K562 (cell line): ENCODE results near the gene TBXA2R. TPM values are rescaled to one million over a fixed set of nuclear protein-coding genes. Genes with fewer than 3 reads are reported as not detected.
A peak's percentile ranks its signal among the peaks of the same experiment; 100 is the strongest.

Experiments
- ATAC-seq: fragments of 200-7000 bp; cut with Tn5 transposase; 3 replicates; pipeline ENCODE4 v1.9.1; 2020; ENCODE audit warnings: moderate library complexity
- Bru-seq: library from RNA; stranded (reverse); fragments of 400-500 nt; gene quantifications from one replicate; lab custom pipeline; 2021; lab: Mats Ljungman, UMichigan
- BruChase-seq, 2 experiments: library from RNA; stranded (reverse); fragments of 400-500 nt; gene quantifications; one replicate each; lab custom pipeline; 2021; lab: Mats Ljungman, UMichigan
- BruUV-seq: library from RNA; stranded (reverse); fragments of 400-500 nt; replicated peaks from 2 replicates; lab custom pipeline; 2021; lab: Mats Ljungman, UMichigan
- CTCF ChIA-PET: fragments of 300-600 bp; formaldehyde crosslinking; extraction: SDS; loops from one replicate; lab custom pipeline; 2021; ENCODE audit warnings: low intra/inter-chr PET ratio; lab: Yijun Ruan, JAX
- POLR2A ChIA-PET: fragments of 300-600, 350-650 bp; sonication (Branson Sonifier 250); formaldehyde crosslinking; extraction: SDS; loops from one replicate; lab custom pipeline; 2021; ENCODE audit warnings: antibody characterized with exemption, inconsistent platforms; lab: Yijun Ruan, JAX
- DNase-seq, 4 experiments: peaks; one replicate each; pipeline versions ENCODE4 v3.0.0 to v3.0.0-alpha.2; 2011 to 2018; ENCODE audit warnings: low spot score in 3 of 4, mixed read lengths in 3 of 4; ENCODE audit errors: extremely low read depth in 1 of 4
- FAIRE-seq: peaks from 2 replicates; lab custom pipeline; 2011; peaks lifted over from hg19 to GRCh38; lab: Jason Lieb, UNC
- H2AFZ ChIP-seq: 2 replicates; pipeline ENCODE4 v1.6.0; 2011; ENCODE audit warnings: low read depth, low read length, control low read depth, inconsistent platforms
- H3K27ac ChIP-seq: fragments of 200-600 bp; 3 replicates; pipeline ENCODE4 v1.8.0; 2011; ENCODE audit warnings: low read depth, mild to moderate bottlenecking, control low read depth, inconsistent platforms, low read length, moderate library complexity, mixed read lengths; ENCODE audit errors: extremely low read depth
- H3K27me3 ChIP-seq, 2 experiments: fragments of 300-600 bp in 1 of 2; 2 replicates in 1 of 2; 3 replicates in 1 of 2; pipeline versions ENCODE4 v1.6.0 to v1.8.0; 2011; ENCODE audit warnings: inconsistent platforms in 2 of 2, low read length in 2 of 2, mild to moderate bottlenecking in 1 of 2, mixed read lengths in 1 of 2, moderate library complexity in 1 of 2; ENCODE audit not compliant: control insufficient read depth in 2 of 2, insufficient read depth in 2 of 2
- H3K36me3 ChIP-seq: fragments of 300-600 bp; 3 replicates; pipeline ENCODE4 v1.8.0; 2011; ENCODE audit warnings: mild to moderate bottlenecking, low read length, inconsistent platforms; ENCODE audit not compliant: control insufficient read depth, insufficient read depth
- H3K4me1 ChIP-seq, 2 experiments: fragments of 200-600 bp in 1 of 2; replicated peaks in 1 of 2; 2 replicates in 1 of 2; 3 replicates in 1 of 2; pipeline versions ENCODE4 v1.5.1 to v1.8.0; 2011; ENCODE audit warnings: inconsistent platforms in 2 of 2, low read length in 2 of 2, mild to moderate bottlenecking in 1 of 2, mixed read lengths in 1 of 2, moderate library complexity in 1 of 2; ENCODE audit not compliant: control insufficient read depth in 2 of 2, insufficient read depth in 2 of 2
- H3K4me2 ChIP-seq: 2 replicates; pipeline ENCODE4 v1.6.1; 2011; ENCODE audit warnings: low read length, control low read depth, inconsistent platforms, mixed read lengths; ENCODE audit not compliant: insufficient read depth
- H3K4me3 ChIP-seq: fragments of 200-600 bp; sonication (generic), shearing (Covaris generic); 2 replicates; pipeline ENCODE4 v1.5.1; 2016; ENCODE audit warnings: control low read depth, inconsistent platforms
- H3K79me2 ChIP-seq: fragments of 200-600 bp; 3 replicates; pipeline ENCODE4 v1.8.0; 2011; ENCODE audit warnings: low read length, inconsistent platforms; ENCODE audit not compliant: control insufficient read depth, insufficient read depth
- H3K9ac ChIP-seq, 2 experiments: 2 replicates each; pipeline versions ENCODE4 v1.6.0 to v1.6.1; 2011; ENCODE audit warnings: low read depth in 2 of 2, low read length in 2 of 2, control low read depth in 1 of 2, inconsistent platforms in 1 of 2, mild to moderate bottlenecking in 1 of 2, mixed read lengths in 1 of 2; ENCODE audit not compliant: insufficient read depth in 1 of 2
- H3K9me1 ChIP-seq: one replicate; pipeline ENCODE4 v1.6.0; 2011; ENCODE audit warnings: inconsistent platforms, mild to moderate bottlenecking, low read length, moderate library complexity; ENCODE audit not compliant: control insufficient read depth, insufficient read depth
- H3K9me3 ChIP-seq: replicated peaks from 2 replicates; pipeline ENCODE4 v1.5.1; 2011; ENCODE audit warnings: low read depth, low read length, inconsistent platforms; ENCODE audit not compliant: control insufficient read depth, insufficient read depth
- H4K20me1 ChIP-seq: replicated peaks from 2 replicates; pipeline ENCODE4 v1.6.1; 2011; ENCODE audit warnings: low read length, inconsistent platforms, mixed read lengths; ENCODE audit not compliant: control insufficient read depth, insufficient read depth
- ARID4B ChIP-seq: sonication (generic); formaldehyde crosslinking; IDR thresholded peaks from 2 replicates; pipeline ENCODE4 v1.8.0; 2022; ENCODE audit warnings: mild to moderate bottlenecking, missing genetic modification reagents
- BRD4 ChIP-seq: fragments of 200-600 bp; sonication (generic); IDR thresholded peaks from 2 replicates; pipeline ENCODE4 v1.6.1; 2017; ENCODE audit warnings: inconsistent platforms
- HNRNPK ChIP-seq: fragments of 200-400 bp; formaldehyde crosslinking; IDR thresholded peaks from one replicate; pipeline ENCODE4 v1.6.1; 2018; ENCODE audit warnings: mild to moderate bottlenecking, low read depth, low read length; ENCODE audit not compliant: poor library complexity, severe bottlenecking
- MTF1 ChIP-seq: fragments of 250-450 bp; sonication (Bioruptor Pico); IDR thresholded peaks from 2 replicates; pipeline ENCODE4 v1.9.0; 2021; ENCODE audit warnings: moderate library complexity, mild to moderate bottlenecking, inconsistent platforms, borderline replicate concordance
- NRF1 ChIP-seq, 2 experiments: fragments of 450-650 bp; IDR thresholded peaks in 1 of 2; conservative IDR thresholded peaks in 1 of 2; 2 replicates each; pipeline ENCODE4 v1.6.1; 2014; ENCODE audit warnings: mild to moderate bottlenecking in 2 of 2
- SP1 ChIP-seq: sonication (generic); formaldehyde crosslinking; IDR thresholded peaks from 2 replicates; pipeline ENCODE4 v1.8.1; 2022; ENCODE audit warnings: mild to moderate bottlenecking, missing genetic modification reagents
- SREBF1 ChIP-seq: fragments of 150-350 bp; IDR thresholded peaks from 2 replicates; pipeline ENCODE4 v1.6.1; 2014; ENCODE audit warnings: antibody characterized with exemption, low read depth, low read length, borderline replicate concordance
- SRSF7 ChIP-seq: fragments of 200-400 bp; formaldehyde crosslinking; optimal IDR thresholded peaks from 2 replicates; pipeline ENCODE3; 2017; ENCODE audit warnings: mild to moderate bottlenecking, low read depth, low read length
- TEAD1 ChIP-seq, 2 experiments: fragments of 450-650 bp in 1 of 2; sonication (generic) in 1 of 2; formaldehyde crosslinking; IDR thresholded peaks; 2 replicates each; pipeline versions ENCODE4 v1.4.0 to v1.8.0; 2020 to 2022; ENCODE audit warnings: mild to moderate bottlenecking in 2 of 2, missing genetic modification reagents in 1 of 2
- ZSCAN32 ChIP-seq: fragments of 450-650 bp; formaldehyde crosslinking; IDR thresholded peaks from 2 replicates; pipeline ENCODE4 v1.4.0; 2020; ENCODE audit warnings: mild to moderate bottlenecking, moderate library complexity
- WGBS: fragments of 100-300 bp; shearing (Covaris generic); methylation state at CpG from one replicate; pipeline ENCODE4 v1.1.6; 2016; ENCODE audit warnings: low coverage, mixed read lengths; ENCODE audit not compliant: insufficient coverage; ENCODE audit errors: missing lambda C conversion rate; 5-methylcytosine and 5-hydroxymethylcytosine counted together
- in situ Hi-C: fragments of 300-500 bp; cut with MboI; formaldehyde crosslinking; loops from 4 replicates; pipeline ENCODE4 v1.15.0; 2018; ENCODE audit warnings: inconsistent platforms, mixed read lengths
- intact Hi-C: fragments of 100-400 bp; cut with micrococcal nuclease; formaldehyde crosslinking; loops from 2 replicates; pipeline ENCODE4 v1.14.2; 2022
- long read RNA-seq, 3 experiments: library from polyadenylated mRNA in 2 of 3; library from RNA in 1 of 3; unstranded in 2 of 3; stranded (forward) in 1 of 3; transcript quantifications; one replicate each; pipeline ENCODE4 v2.0.0, GENCODE V29; 2019 to 2022
- polyA minus RNA-seq, 3 experiments: library from RNA; depleted of rRNA, polyadenylated mRNA; stranded (reverse); fragments of >200 nt; gene quantifications; 2 replicates each; pipeline ENCODE4 v1.2.3, GENCODE V29; 2011
- polyA plus RNA-seq, 8 experiments: library from polyadenylated mRNA; depleted of rRNA in 4 of 8; stranded (reverse) in 5 of 8; unstranded in 3 of 8; fragments of >200 nt; fragmentation: Nextera tagmentation in 2 of 8; fragmentation: Illumina TruSeq in 1 of 8; extraction: Ambion mirVana in 2 of 8; extraction: Trizol in 1 of 8; gene quantifications; 2 replicates each; pipeline versions ENCODE4 v1.2.1 to v1.2.3, GENCODE V29; 2011 to 2014; ENCODE audit warnings: inconsistent platforms in 1 of 8, missing spikeins in 1 of 8
- total RNA-seq, 7 experiments: library from RNA; depleted of rRNA in 6 of 7; stranded (reverse); fragments of >200 nt in 6 of 7; fragmentation: Illumina TruSeq in 2 of 7; extraction: Trizol in 2 of 7; gene quantifications; 2 replicates each; pipeline versions ENCODE4 v1.2.1 to v1.2.3, GENCODE V29; 2011 to 2021; ENCODE audit warnings: low replicate concordance in 1 of 7
- TF ChIP-seq, protein P1 (sequence below): fragments of 250-450 bp; sonication (Bioruptor Pico); IDR thresholded peaks from 2 replicates; pipeline ENCODE4 v1.6.1; 2021; ENCODE audit warnings: mild to moderate bottlenecking

Gene TBXA2R
- total RNA-seq (2011; cell fraction: chromatin; rRNA removed; ENCODE audit: low replicate concordance): 10.2 and 37.7 TPM in 2 replicates
- 58.8 and 84.5 TPM in 2 replicates for total RNA-seq (2011; cell fraction: nucleolus; rRNA removed)
- total RNA-seq (2011; cell fraction: nucleoplasm; rRNA removed): 27.7 and 36.4 TPM in 2 replicates
- total RNA-seq (2014; rRNA removed): 2.5 and 5.2 TPM in 2 replicates
- total RNA-seq (2014; rRNA removed; fragmentation: Illumina TruSeq; extraction: Trizol): 2.3 and 2.8 TPM in 2 replicates
- total RNA-seq (2015; rRNA removed; fragmentation: Illumina TruSeq; extraction: Trizol): 2.5 and 3.1 TPM in 2 replicates
- 21.0 and 24.0 TPM in 2 replicates for total RNA-seq (2021)
- polyA plus RNA-seq (2011; rRNA removed): 2.9 and 4.4 TPM in 2 replicates
- 4.0 and 21.7 TPM in 2 replicates for polyA plus RNA-seq (2011; cell fraction: cytosol; rRNA removed)
- 3.7 and 12.5 TPM in 2 replicates for polyA plus RNA-seq (2011; cell fraction: nucleus; rRNA removed)
- polyA plus RNA-seq (2012): 11.5 and 11.6 TPM in 2 replicates
- 4.3 and 6.7 TPM in 2 replicates for polyA plus RNA-seq (2014; fragmentation: Illumina TruSeq; extraction: Trizol)
- 1 to 10 TPM; 1.5 to 2.6 TPM for polyA plus RNA-seq (2014; fragmentation: Nextera tagmentation; extraction: Ambion mirVana)
- 5.7 and 6.1 TPM in 2 replicates for polyA plus RNA-seq (2014; rRNA removed)
- 0.90 and 1.6 TPM in 2 replicates for polyA minus RNA-seq (2011; rRNA and poly(A)+ RNA removed)
- 17.4 and 19.6 TPM in 2 replicates for polyA minus RNA-seq (2011; cell fraction: cytosol; rRNA and poly(A)+ RNA removed)
- 3.1 and 6.1 TPM in 2 replicates for polyA minus RNA-seq (2011; cell fraction: nucleus; rRNA and poly(A)+ RNA removed)
- percentile 61 among the genes with signal in this experiment for Bru-seq, nascent RNA
- percentile 53 among the genes with signal in this experiment for BruChase-seq, experiment 1, labeled RNA remaining after a 2-hour chase
- percentile 55 among the genes with signal in this experiment for BruChase-seq, experiment 2, labeled RNA remaining after a 6-hour chase
- long read RNA-seq, experiment 1, transcript TBXA2R-201 (3 exons, 2,608 nt): major isoform, 61 of 99 reads
- long read RNA-seq, experiment 1, partial matches to known transcripts: 14 of 99 reads
- long read RNA-seq, experiment 1, other reads (novel, unspliced or antisense): 22 of 99 reads
- long read RNA-seq, experiment 2, partial matches to known transcripts: 0 of 10 reads
- long read RNA-seq, experiment 2, other reads (novel, unspliced or antisense): 4 of 10 reads
- long read RNA-seq, experiment 3, transcript TBXA2R-201 (3 exons, 2,608 nt): major isoform, 6 of 9 reads
- long read RNA-seq, experiment 3, partial matches to known transcripts: 3 of 9 reads
- long read RNA-seq, experiment 3, other reads (novel, unspliced or antisense): 0 of 9 reads

GRCh38 chr19:3606690-3607289 lies at the start of gene TBXA2R:
TSS of gene TBXA2R (minus strand) at chr19:3606875. CDS start at chr19:3600634, 6,241 bp downstream.
- Histone ChIP-seq H3K9me1 (peaks cover 2% of the 10 kb centered on the region), H3K36me3 (peaks cover 38% of the 10 kb centered on the region; the same call in 1 of the 3 replicates), H3K27ac (peak within 1 kb of the TSS; percentile 98), H3K9ac (peak within 1 kb of the TSS; percentile 92), H3K9me3 (no peaks in the 10 kb centered on the region; the same call in 1 of the 2 replicates), H3K4me1 (peaks cover 38 to 88% of the 10 kb centered on the region in 2 experiments), H3K4me2 (peak within 1 kb of the TSS; percentile 91), H4K20me1 (no peaks in the 10 kb centered on the region), H3K27me3 (no peaks in the 10 kb centered on the region), H3K79me2 (peaks cover 44% of the 10 kb centered on the region), H3K4me3 (peak within 1 kb of the TSS; percentile 89), H2AFZ (peak within 1 kb of the TSS; percentile 95)
- in situ Hi-C loops: no loop called here
- intact Hi-C loops: loop anchor here (10.0 kb wide), 1 partner anchor 62 kb away; no protein-coding TSS in a partner anchor
- CTCF ChIA-PET: no interaction called here
- under 1% methylated on average over 35 of the region's 46 CpGs for WGBS
- ATAC-seq (peak; percentile 89), DNase-seq (peak; percentile 91 to 94 (median 92)), FAIRE-seq (peak; percentile 83)
- POLR2A ChIA-PET: interaction anchor here (1.5 to 4.0 kb wide), 2 partner anchors 15 to 28 kb away, joined by 7 to 29 read pairs; no protein-coding TSS in a partner anchor
- BruUV-seq: no TSS peak
- TF ChIP-seq TEAD1 (CRISPR knock-in tag; IDR thresholded peaks at IDR 0.05): 0 out of 4 replicates have a peak, but pooled peaks of 1 of the 2 experiments have one; percentile 3
- peak; percentile 77 to 78 for TF ChIP-seq NRF1 (conservative IDR thresholded peaks at IDR 0.05 in 1 of 2, IDR thresholded peaks at IDR 0.05 in 1 of 2)
- no peak for TF ChIP-seq HNRNPK
- peak; percentile 65 for TF ChIP-seq ARID4B (CRISPR knock-in tag)
- TF ChIP-seq SP1 (CRISPR knock-in tag): peak; percentile 74
- TF ChIP-seq MTF1 (CRISPR knock-in tag): no peak
- peak; percentile 23; the same call in 1 of the 2 replicates for TF ChIP-seq BRD4
- no peak for TF ChIP-seq ZSCAN32 (CRISPR knock-in tag)
- TF ChIP-seq, protein P1, sequence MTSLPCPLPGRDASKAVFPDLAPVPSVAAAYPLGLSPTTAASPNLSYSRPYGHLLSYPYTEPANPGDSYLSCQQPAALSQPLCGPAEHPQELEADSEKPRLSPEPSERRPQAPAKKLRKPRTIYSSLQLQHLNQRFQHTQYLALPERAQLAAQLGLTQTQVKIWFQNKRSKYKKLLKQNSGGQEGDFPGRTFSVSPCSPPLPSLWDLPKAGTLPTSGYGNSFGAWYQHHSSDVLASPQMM: no peak
- no peak for TF ChIP-seq SRSF7
- TF ChIP-seq SREBF1: no peak
